Measurements from ENCODE around the gene LRMDA. TPM values are rescaled to one million over a fixed set of nuclear protein-coding genes. Genes with fewer than 3 reads are reported as not detected.

LRMDA gene
- total RNA-seq, 4 donors from 2014 or later, result 9.8 to 18.6 (median 15.8) TPM

DNA sequence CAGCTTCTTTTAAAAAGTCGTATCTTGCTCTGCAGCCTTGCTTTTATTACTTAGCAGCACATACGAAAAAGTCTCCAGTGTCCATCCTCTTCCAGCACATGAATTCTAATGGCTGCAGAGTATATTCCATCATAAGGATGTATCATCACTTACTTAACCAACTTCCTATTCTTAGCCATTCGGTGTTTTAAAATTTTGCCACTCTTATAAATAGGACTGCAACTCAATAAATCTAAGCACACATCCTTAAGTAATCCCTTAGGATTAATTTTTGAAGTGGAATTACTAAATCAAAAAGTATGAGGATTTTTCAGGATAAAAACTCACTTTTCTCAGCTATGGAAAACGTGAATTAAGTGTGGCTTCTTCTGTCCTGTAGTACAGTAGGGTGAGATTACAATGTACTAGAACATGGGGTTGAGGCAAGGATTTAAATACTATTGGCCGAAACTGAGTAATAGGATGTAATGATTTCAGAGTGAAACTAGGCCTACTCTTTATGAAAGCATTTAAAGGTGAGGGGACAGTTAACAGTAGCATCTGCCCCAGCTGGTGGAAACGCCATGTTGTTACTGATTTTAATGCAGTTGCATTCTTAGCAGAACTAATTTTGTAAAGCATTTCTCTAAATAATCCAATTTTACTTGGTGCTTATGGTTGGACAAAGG, 1035.5 kb downstream of the LRMDA start:
- DNase-seq (ENCODE audit: low spot score in 2 of 2), result no peak
- Histone ChIP-seq H3K4me1 (peaks cover 0 to 2% (median 0%) of the 10 kb centered on the region in 4 donors), H3K27me3 (no peaks in the 10 kb centered on the region), H3K9me3 (no peaks in the 10 kb centered on the region), H3K36me3 (no peaks in the 10 kb centered on the region), H3K27ac (no peak overlapping the region), H3K4me3 (no peak overlapping the region)
- no peak for TF ChIP-seq EP300 (IDR thresholded peaks at IDR 0.05)
- TF ChIP-seq CTCF (IDR thresholded peaks at IDR 0.05), result no peak
- TF ChIP-seq POLR2A (IDR thresholded peaks at IDR 0.05), result no peak
- WGBS, 2 donors, result 81 to 82% methylated on average over 6 of the region's 6 CpGs

- TF ChIP-seq CTCF (IDR thresholded peaks at IDR 0.05) (no peak), EP300 (IDR thresholded peaks at IDR 0.05) (no peak), POLR2A (IDR thresholded peaks at IDR 0.05) (no peak)
- Histone ChIP-seq H3K4me3 (no peak overlapping the region), H3K27me3 (no peaks in the 10 kb centered on the region), H3K4me1 (peaks cover 0 to 2% (median 0%) of the 10 kb centered on the region in 4 donors), H3K9me3 (no peaks in the 10 kb centered on the region), H3K27ac (no peak overlapping the region), H3K36me3 (no peaks in the 10 kb centered on the region)
- DNase-seq (ENCODE audit: low spot score in 2 of 2), result no peak
Measured at GRCh38 chr10:76469675-76470074, 1038.3 kb downstream of the LRMDA start.

DNA sequence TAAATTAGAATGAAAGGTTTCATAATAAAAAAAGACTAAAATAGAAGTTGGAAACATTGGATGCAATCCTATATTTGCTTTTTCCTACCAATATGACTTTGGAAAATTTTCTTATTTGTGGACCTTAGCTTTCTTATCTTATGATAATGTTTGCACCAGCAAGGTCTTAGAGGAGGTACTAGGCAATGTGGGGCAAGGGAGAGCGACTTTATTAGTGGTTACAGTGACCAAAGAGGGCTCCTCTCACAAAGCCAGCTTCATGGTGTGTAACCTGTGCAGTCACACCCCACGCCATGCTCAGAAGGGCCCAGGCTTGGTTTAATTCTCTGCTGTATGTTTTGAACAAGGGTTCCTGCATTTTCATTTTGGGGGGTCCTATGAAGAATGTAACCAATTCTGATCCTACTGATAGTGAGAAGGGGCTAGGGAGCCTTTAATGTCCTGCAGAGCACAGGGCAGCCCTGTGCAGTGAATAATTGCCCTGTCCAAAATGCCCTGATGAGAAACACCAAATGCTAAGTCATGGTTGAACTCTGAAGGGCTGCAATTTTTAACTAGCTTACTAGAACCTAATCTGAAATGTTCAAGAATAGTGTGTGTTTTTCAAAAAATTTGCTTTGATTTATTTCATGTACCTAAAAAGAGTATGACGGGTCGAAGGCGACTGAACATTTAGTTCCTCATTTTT, 1047.8 kb downstream of the LRMDA start:
- H3K27me3 ChIP-seq, result no peaks in the 10 kb centered on the region
- no peak overlapping the region for H3K4me3 ChIP-seq
- DNase-seq (ENCODE audit: low spot score in 2 of 2), result no peak
- no peak for TF ChIP-seq POLR2A (IDR thresholded peaks at IDR 0.05)
- TF ChIP-seq EP300 (IDR thresholded peaks at IDR 0.05), result no peak
- TF ChIP-seq CTCF (IDR thresholded peaks at IDR 0.05), result no peak
- H3K9me3 ChIP-seq, result peaks cover 0 to 13% (median 2%) of the 10 kb centered on the region in 4 donors
- no peaks in the 10 kb centered on the region for H3K36me3 ChIP-seq
- H3K27ac ChIP-seq, result no peak overlapping the region
- no peaks in the 10 kb centered on the region for H3K4me1 ChIP-seq
- WGBS, 2 donors, result 89 to 91% methylated on average over 5 of the region's 5 CpGs

GRCh38 chr10:76481178-76481577, 1049.8 kb downstream of the LRMDA start:
- no peak overlapping the region for H3K4me3 ChIP-seq
- no peak for DNase-seq (ENCODE audit: low spot score in 2 of 2)
- no peaks in the 10 kb centered on the region for H3K36me3 ChIP-seq
- WGBS, 2 donors, result 81 to 89% methylated on average over 2 of the region's 2 CpGs
- H3K27me3 ChIP-seq, result no peaks in the 10 kb centered on the region
- H3K9me3 ChIP-seq, result peaks cover 0 to 13% (median 2%) of the 10 kb centered on the region in 4 donors
- H3K27ac ChIP-seq, result no peak overlapping the region
- no peaks in the 10 kb centered on the region for H3K4me1 ChIP-seq
- no peak for TF ChIP-seq POLR2A (IDR thresholded peaks at IDR 0.05)
- no peak for TF ChIP-seq CTCF (IDR thresholded peaks at IDR 0.05)
- no peak for TF ChIP-seq EP300 (IDR thresholded peaks at IDR 0.05)

DNA sequence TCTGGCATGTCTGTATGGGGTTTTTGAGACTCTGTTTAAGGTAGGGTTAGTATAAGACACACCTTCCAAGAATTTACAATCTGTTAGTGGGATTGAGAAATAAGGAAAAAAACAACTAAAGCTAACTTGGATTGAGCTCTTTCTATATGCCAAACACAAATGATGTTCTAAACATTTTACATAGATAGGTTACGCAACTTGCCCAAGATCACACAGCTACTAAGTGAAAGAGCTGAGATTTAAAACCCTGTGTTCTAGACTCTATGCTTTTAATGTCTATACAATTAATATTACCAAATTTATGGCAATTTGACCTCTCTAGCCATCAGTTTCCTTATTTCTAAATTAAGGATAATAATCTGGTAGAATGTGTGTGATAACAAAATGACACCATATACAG, 1056.2 kb downstream of the LRMDA start:
- 93 to 100% methylated on average over 1 of the region's 1 CpG for WGBS, 2 donors
- no peak for TF ChIP-seq EP300 (IDR thresholded peaks at IDR 0.05)
- no peak for TF ChIP-seq CTCF (IDR thresholded peaks at IDR 0.05)
- no peak for TF ChIP-seq POLR2A (IDR thresholded peaks at IDR 0.05)

More for the DNA sequence above, 1056.2 kb downstream of the LRMDA start:
- Histone ChIP-seq H3K4me3 (no peak overlapping the region), H3K36me3 (no peaks in the 10 kb centered on the region), H3K9me3 (peaks cover 0 to 37% (median 5%) of the 10 kb centered on the region in 4 donors), H3K4me1 (no peaks in the 10 kb centered on the region), H3K27me3 (no peaks in the 10 kb centered on the region), H3K27ac (no peak overlapping the region)
- no peak for DNase-seq (ENCODE audit: low spot score in 2 of 2)

All from tibial nerve (tissue), 4 donors.